ENCODE results near the gene ASIC1.

ASIC1 gene

DNA sequence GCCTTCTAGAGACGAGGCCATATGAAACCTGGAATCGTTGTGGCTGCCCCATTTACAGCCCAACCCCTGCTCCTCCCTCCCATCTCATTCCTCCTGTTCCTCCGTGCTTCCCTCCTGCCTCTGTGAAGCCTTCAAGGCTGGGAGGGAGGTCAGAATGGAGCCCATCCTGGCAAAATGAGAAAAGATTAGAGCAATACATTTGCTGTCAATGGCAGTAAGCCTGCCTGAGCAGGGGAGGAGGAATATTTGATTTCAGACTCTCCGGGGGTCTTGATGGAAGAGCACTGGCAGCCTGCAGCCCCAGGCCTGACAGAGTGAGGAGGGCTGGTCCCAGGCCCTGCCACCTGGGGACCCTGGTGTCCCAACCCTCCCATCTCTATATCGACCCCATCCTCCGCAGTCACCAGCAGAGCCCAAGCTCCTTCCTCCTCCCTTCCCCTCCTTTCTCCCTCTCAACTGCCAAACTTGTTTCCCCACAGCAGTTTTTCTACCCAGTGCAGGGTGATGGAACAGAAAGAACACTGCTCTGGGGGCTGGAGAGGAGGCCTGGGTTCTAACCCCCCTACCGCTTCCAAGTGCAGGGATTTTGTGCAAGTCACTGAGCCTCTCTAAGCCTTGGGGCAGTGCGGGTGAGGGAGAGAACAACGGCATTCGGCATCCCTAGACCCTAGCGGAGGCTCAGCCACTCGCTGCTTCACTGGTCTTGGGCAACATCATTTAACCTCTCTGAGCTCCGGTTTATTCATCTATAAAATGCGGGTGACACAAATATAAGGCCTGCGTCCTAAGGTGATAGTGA, 16.1 kb upstream of the ASIC1 start:
- DNase-seq, result no peak

DNA sequence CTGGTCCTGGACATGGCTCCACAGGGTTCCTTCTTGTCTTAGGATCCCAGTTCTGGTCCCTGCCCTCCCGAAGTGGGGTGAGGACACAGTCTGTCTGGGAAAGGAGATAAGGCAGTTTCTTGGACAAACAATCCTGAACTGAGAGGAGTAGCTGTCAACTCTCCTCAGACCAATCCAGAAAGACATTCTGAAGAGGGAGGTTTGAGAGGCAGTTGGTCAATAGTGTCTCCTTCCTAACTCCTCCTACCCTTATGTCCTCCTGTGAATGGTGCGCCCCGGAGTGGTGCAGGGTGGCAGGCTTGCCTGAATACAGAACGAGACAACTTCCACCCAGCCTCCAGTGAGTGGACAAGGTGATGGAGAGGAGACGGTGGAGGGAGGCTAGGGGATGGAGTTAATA, 15.4 kb upstream of the ASIC1 start:
- no peak for DNase-seq

DNA sequence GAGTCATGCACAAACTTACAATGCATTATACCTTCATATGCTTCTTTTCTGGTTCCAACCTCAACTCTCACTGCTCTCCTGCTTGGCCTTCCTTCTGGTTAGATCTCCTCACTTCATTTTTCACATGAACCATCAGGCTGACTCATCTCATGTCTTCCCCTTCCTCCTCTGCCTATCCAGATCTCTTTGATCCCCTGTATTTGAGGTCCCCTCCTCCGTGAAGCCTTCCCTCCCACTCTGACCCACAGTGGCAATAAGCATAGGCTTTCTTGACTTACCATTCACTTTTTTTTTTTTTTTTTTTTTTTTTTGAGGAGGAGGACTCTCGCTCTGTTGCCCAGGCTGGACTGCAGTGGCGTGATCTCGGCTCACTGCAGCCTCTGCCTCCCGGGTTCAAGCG, 14.7 kb upstream of the ASIC1 start:
- no peak for DNase-seq

DNA sequence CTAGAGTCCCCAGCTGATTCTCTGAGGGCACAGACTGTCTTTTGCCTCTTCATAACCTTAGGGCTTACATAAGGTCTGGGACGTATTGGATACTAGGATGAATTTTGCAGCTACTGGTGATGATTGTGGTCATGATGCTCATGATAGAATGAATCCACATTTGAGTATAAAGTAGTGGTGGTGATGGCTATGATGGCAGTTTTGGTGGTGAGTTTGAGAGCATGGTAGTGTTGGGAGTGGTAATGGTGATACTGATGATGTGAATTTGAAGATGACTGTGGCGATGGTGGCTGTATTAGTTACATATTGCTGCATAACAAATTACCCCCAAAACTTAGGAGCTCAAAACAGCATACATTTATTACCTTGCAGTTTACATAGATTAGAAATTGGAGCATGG, 14.1 kb upstream of the ASIC1 start:
- no peak for DNase-seq

DNA sequence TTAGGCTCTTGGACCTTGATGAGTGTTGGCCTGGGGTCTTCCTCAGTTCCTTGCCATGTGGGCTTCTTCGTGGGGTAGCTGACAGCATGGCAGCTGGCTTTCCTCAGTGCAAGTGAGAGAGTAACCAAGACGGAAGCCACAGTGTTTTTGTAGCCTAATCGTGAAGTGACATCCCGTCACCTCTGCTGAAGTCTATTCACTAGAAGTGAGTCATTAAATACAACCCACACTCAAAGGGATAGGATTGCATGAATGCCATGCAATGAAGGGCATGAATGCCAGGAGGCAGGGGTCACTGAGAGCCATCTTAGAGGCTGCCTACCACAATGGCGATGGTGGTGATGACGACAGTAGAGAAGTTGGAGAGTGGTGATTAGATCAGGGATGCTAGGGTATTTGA, 13.5 kb upstream of the ASIC1 start:
- no peak for DNase-seq

DNA sequence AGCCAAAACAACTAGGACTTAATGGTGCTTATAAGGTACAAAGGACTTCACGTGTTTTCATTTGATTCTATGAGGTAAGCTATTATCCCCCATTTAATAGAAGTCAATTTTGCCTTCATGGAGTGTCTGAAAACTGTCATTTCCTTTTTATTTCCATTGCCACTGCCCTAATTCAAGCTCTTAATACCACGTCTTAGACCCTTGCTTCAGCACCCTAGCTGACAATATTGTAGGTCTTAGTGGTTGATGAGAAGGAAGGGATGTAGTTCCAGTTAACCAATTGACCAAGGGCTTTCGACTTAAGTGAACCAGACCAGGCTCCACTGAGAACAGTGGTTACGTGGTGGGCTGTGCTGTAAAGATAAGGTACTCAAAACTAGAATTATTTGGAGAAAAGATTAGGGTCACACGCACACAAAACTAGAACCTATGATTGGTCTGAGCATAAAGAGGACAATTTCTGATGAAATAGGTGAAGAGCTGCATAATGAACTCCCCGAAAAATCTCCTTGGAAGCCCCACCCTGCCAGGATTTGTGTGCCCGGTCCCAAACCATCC, 9.6 kb upstream of the ASIC1 start:
- DNase-seq, result no peak

DNA sequence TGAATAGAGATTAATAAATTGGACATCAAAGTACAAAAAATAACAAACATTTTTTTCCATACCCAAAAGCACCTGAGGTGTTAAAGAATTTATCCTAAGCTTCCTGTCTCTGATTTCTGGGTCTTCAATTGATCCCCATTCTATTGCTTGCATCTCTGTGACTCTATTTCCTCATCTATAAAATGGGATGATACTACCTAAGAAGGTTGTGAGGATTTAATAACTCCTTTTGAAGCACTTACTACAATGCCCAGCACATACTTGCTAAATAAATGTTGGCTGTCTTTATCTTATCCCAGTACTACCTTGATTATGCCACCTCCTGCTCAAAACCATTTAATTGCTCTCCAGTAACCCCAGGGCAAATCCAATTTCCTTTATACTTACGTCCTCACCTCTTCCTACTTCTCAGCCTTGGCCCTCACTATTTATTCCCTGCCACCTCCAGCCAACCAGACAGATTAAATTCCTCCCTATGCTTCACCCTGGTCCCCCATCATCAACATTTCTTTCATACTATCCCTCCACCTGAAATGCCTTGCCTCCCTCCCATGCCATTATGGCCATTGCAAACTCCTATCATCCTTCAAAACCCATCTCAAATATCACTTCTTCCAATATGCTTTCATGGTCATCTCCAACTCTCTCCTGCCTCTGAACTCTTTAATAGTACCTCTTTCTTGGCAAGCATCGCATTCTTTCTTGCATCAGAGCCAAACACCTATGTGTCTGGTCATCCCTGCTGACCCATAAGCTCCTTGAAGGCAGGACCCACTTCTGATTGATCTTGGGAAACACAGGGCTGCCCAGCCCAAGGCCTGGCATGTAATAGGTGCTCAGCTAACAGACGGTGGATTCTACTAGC, 7.9 kb upstream of the ASIC1 start:
- DNase-seq, result no peak

DNA sequence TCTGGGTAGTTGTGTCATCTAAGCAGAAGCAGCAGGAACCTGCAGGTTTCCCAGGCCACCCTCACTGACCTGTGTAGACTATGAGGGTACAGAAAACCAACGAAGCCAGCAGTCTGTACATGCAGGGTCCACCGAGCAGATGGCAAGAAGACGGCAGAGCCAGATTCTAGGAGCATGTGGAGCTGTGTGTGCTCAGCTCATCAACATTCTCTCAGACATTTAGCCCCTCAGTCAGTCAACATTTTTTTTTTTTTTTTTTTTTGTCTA, 7.3 kb upstream of the ASIC1 start:
- DNase-seq, result no peak

DNA sequence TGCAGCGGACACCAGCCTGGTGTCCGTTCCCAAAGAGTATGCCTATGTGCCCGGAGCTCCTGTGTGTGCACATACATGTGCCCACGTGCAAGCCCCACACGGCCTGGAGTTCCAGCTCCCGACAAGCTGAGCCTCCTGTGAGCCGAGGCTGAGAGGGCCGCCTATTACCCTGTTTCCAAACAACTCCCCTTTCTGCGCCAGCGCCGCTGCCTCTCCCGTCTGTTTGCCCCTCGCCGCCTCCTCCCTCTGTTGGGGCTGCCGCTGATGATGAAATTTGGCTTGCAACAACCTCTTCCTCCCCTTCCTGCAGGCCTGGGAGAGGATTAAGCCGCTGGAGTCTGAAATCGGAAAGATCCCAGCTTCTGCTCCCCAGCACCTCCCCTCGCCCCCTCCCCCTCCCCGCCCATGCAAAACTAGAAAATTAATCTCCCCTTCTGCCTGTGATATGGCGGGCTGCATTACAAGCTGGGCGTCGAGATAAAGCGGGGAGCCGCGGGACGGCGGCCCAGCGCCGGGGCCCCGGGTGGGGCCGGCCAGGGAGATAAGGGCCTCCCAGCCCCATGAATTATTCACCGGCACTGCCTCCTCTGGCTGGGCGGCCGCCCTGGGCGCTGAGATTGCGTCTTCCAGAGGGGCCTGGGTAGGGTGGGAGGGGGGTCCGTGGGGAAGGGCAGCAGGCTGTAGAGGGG, 6.8 kb upstream of the ASIC1 start:
- DNase-seq, result peak; percentile 79

DNA sequence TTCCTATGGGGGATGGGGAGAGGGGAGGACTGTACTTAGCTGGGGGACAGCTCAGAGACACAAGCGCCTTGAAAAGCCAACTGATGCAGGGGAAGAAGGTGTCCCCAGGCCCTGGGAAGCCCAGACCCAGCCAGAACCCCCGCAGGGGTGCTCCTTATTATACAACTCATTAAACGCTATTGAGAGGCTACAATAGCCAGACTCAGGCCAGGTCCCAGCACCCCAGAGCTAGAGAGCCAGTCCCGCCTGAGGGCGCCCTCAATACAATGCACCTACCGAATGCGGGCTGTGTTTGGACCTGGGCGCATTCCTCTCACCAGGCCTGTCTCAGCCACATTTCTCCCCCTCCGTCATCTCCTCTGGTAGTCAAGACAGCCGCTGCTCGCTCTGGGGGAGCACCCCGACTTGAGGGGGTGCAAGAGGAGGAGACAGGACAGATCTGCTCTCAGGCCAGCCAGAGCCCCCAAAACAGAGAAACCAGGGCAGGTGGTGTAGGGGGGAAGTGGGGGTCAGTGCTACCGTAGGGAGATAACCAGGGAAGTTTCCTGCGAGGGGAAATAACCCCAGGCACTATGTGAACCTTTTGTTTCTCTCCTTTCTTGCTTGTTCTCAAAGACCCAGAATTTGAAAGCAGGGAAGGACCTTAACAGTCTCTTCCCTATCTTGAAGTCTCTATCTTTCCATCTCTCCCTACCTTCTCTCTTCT, 6.1 kb upstream of the ASIC1 start:
- DNase-seq, result no peak

DNA sequence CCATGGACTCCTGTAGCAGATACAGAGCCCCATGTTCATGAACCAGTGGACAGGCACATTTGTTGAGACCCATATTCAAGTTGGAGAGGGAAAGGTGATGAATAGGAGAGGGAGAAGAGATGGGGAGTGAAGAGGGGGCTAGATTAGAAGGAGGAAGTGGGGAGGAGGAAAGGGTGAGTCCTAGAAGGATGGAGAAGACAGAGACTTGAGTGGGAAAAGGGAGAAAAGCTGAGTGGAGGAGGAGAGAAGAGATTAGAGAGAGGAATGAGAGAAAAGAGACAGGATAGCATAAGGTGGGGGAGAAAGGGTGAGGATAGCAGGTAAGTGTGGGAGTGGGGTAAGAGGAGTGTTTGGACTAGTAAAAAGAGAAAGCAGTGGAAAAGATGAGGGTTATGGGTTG, 4.9 kb upstream of the ASIC1 start:
- DNase-seq, result no peak

DNA sequence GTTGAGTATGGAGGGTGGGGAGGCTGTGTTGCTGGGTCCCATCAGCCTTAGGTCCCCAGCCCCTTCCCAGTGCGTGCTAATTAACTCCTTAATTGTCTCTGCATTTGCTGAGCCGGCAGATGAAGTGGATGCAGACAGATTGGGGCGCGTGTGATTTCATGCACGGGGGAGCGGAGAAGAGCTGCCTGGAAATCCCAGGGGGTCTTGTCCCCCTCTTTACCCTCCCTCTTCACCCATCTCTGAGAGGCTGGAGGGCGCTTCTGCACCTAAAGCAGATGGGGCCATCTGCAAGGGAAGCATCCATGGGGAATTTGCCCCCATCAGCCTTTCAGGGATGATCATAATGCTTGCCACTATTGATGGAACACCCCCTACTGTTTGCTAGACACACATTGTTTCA, 4.4 kb upstream of the ASIC1 start:
- no peak for DNase-seq

DNA sequence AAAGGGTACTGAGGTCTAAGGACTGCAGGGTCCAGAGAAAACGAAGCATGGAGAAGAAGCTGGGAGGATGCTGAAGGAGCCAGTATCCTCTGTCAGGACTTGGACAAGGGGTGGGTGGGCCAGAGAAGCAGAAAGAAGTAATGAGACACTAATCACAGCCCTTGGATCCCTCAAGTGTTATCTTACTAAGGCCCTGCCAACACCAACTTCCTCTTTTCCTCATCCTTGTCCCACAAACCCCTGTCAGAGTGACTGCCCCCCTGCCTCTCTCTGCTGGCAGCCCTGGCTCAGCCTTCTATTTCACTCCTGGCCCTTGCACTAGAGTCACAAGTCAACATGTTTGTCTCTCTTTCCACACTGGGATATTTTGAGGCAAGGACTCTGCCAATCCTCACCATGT, 3.8 kb upstream of the ASIC1 start:
- DNase-seq, result no peak

DNA sequence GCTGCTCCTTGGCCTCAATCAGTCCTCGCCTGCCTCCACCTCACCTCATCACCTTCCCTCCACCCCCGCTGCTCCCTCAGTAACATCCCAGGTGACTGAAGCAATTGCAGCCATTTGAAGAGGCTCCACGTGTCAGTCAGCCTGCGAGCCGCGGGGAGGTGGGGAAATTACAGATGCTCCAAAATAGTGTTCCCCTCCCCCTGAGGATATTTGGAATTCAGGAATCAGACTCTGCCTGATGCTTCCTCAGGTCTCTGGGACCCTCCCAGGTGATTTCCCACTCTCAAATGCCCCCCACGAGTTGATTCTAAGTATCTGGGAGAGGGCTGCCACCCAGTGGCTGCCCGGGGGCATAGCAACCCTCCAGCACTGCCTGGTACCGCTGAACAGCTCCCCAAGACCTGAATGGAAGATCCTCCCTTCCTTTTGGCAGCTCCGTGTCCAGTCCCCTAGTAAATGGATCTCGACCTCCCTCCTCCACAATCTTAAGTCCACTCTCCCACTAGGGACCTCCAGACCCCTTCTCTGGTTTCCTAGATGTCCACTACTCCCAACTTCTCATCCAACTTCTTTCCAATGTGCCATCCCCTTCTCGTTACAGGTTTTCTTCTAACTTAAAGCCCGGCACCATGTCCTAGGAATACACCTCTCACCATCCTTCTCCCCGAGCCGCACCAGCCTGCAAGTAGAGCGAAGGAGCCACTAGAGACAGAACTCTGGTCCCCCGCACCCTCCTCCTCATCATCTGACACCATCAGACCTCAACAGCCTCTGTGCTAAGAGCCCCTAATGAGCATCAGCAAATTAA, 1.4 kb upstream of the ASIC1 start:
- peak; percentile 59 for DNase-seq

DNA sequence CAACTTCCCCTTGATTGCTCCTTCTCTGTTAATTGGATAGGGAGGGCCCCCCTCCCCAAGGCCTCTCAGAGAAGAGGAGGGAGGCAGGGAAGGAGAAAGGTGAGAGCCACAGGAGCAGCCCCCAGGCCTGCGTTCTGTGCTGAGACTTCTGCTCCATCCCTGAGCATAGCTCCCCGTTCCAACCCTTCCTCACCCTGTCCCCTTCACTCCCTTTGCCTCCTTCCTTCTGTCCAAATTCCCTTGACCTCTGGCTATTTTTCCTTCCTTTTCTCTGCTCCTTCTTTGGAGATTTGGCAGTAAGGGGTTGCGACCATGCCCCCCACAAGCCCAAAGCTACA, 788 bp upstream of the ASIC1 start:
- no peak for DNase-seq

DNA sequence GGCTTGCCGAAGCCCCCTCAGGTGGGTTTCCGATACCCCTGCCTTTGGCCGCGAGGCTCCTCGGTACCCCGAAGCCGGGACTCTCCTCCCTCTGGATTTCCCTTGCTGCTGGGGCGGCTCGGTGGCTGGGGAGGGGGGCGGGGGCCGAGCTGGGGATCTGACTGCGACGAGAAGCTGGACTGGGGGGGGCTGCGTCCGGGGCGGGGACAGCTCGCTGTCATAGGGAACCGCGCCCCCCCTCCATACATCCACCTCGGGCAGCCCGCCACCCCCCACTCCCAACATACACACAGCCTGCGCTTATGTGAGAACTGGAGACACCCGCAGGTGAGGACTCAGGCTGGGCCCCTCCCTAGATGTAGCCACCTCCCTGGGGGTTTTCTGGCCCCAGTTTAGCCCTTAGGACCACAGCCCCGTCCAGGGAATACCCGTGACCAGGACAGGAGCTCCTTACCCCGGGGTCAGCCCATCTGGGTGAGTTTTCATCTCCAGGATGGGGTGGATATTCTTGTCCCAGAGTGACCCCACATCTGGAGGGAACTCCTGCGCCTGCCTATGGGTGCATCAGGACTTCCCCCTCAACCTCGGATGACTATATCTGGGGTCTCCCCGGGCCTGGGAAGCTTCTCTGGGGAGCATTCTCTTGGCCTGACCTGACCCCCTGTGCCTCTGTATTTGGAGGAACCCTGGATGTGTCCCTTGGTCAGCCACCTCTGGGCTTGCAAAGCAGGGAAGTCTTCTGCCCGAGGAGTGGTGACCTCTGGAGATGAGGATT, 687 bp downstream of the ASIC1 start:
- DNase-seq, result no peak

DNA sequence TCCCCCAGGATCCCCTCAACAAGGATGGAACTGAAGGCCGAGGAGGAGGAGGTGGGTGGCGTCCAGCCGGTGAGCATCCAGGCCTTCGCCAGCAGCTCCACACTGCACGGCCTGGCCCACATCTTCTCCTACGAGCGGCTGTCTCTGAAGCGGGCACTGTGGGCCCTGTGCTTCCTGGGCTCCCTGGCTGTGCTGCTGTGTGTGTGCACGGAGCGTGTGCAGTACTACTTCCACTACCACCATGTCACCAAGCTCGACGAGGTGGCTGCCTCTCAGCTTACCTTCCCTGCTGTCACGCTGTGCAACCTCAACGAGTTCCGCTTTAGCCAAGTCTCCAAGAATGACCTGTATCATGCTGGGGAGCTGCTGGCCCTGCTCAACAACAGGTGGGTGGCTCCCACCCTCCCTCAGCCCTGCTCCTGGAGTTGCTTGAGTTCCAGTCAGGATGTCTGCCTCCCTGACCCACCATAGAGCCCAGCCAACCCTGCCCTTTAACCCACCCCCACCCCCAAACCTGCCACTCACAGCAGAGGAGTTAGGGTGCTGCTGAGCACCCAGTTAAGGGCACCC, 1.4 kb downstream of the ASIC1 start:
- DNase-seq, result no peak

DNA sequence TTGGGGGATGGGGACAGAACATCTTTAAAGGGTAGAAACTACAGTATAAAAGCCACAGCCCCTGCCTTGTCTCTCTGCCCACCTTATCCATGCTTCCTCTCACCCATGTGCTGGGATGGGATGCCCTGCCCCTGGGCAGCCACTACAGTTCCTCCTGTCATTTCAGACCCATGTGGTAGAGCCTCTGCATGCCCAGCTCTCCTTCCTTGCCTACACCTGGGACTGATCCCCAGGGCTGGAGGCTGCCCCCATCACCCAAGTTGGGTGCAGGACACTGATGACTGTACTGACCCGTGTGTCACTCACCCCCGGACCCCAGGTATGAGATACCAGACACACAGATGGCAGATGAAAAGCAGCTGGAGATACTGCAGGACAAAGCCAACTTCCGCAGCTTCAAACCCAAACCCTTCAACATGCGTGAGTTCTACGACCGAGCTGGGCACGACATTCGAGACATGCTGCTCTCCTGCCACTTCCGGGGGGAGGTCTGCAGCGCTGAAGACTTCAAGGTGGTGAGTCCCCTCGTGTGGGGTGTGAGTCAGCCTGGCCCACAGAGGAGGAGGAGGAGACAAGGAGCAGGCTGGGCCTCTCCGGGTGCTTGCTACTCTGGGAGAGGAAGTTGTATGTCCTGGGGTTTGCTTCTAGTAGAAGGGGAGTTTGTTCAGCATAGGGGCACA, 2.2 kb downstream of the ASIC1 start:
- DNase-seq, result no peak

DNA sequence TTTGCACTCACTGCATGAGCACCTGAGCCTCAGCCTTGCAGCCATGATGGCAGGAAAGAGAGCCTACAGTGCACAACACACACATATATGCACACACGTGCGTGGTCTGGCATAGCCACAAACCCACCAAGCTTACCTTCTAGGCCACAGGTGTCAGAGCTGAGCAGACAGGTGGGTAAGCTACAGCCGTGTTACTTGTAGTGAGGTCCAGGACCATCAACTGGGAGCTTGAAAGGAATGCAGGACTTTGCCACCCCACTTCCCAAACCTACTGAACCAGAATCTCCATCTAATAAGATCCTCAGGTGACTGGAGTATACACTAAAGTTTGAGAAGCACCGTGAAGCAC, 2.7 kb downstream of the ASIC1 start:
- DNase-seq, result no peak

DNA sequence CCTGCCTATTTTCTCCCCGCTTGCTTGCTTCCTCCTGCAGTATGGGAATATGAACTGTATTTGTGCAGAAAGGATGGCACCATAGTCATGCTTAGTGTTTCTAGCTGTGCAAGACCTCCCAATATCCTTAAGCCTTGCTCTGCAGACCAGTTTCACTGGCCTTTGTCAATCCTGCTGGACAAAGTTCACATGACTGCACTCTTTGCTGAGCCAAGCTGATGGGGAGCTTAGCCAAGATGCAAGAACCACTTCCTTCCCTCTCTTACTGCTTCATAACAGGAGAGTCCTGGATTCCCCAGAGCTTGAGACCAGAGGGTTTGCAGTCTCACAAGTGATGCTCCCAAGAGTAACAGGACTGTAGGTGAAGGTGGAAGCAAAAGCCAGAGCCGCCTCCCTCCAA, 3.8 kb downstream of the ASIC1 start:
- DNase-seq, result no peak
